Large intestine (tissue), 3 donors: ENCODE data around the gene TOB2. TPM values are rescaled to one million over a fixed set of nuclear protein-coding genes. Genes with fewer than 3 reads are reported as not detected.
A peak's percentile ranks its signal among the peaks of the same experiment; 100 is the strongest.

Experiments
- DNase-seq, 2 donors: peaks; one replicate each; pipeline versions ENCODE4 v3.0.0 to v3.0.0-alpha.2; 2013
- H3K27ac ChIP-seq: one replicate; pipeline ENCODE4 v1.5.1; 2013; ENCODE audit warnings: low read length
- H3K27me3 ChIP-seq: 2 replicates; pipeline ENCODE4 v1.6.1; 2013; ENCODE audit warnings: low read length; ENCODE audit not compliant: control insufficient read depth, insufficient read depth
- H3K36me3 ChIP-seq: 2 replicates; pipeline ENCODE4 v1.6.1; 2013; ENCODE audit warnings: low read length; ENCODE audit not compliant: control insufficient read depth, insufficient read depth
- H3K4me1 ChIP-seq: one replicate; pipeline ENCODE4 v1.6.1; 2013; ENCODE audit warnings: low read length; ENCODE audit not compliant: control insufficient read depth, insufficient read depth
- H3K4me3 ChIP-seq: one replicate; pipeline ENCODE4 v1.5.1; 2013; ENCODE audit warnings: low read length
- H3K9me3 ChIP-seq: one replicate; pipeline ENCODE4 v1.6.1; 2013; ENCODE audit warnings: mild to moderate bottlenecking, low read depth, low read length, moderate library complexity; ENCODE audit not compliant: control insufficient read depth
- WGBS: methylation state at CpG from one replicate; pipeline ENCODE4 v1.1.5; 2013; ENCODE audit warnings: low lambda C conversion rate; ENCODE audit not compliant: insufficient coverage; 5-methylcytosine and 5-hydroxymethylcytosine counted together
- polyA plus RNA-seq: library from polyadenylated mRNA; unstranded; fragments of 120-200 nt; gene quantifications from one replicate; pipeline ENCODE4 v1.2.1, GENCODE V29; 2013

The TOB2 gene
- polyA plus RNA-seq, 1 donor = 63.2 TPM

DNA sequence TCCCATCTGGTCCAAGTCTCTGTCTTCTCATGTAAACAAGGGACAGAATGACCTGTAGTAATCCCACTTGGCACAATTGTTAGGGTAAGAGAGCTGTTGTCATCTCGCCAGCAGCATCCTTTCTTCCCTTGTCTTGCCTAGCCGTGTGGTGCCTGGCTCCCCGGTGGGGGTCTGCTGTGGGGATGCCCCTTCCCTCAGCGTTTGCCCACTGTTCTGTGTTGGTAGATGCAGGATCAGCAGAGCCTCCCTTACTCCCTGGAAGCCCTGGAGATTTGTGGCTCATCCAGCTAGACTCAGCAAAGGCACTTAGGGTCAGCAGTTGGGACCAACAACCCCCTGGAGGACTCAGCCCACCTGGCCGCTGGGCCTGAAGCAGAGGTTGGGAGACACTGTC is 35.3 kb upstream of the TOB2 start:
- no peaks in the 10 kb centered on the region for H3K27me3 ChIP-seq
- no peak overlapping the region for H3K4me3 ChIP-seq
- no peaks in the 10 kb centered on the region for H3K9me3 ChIP-seq
- H3K36me3 ChIP-seq = peaks cover 32% of the 10 kb centered on the region
- peaks cover 40% of the 10 kb centered on the region for H3K4me1 ChIP-seq
- WGBS = no CpG with 5 or more reads among the region's 5 CpGs
- H3K27ac ChIP-seq = no peak overlapping the region
- no peak for DNase-seq

DNA sequence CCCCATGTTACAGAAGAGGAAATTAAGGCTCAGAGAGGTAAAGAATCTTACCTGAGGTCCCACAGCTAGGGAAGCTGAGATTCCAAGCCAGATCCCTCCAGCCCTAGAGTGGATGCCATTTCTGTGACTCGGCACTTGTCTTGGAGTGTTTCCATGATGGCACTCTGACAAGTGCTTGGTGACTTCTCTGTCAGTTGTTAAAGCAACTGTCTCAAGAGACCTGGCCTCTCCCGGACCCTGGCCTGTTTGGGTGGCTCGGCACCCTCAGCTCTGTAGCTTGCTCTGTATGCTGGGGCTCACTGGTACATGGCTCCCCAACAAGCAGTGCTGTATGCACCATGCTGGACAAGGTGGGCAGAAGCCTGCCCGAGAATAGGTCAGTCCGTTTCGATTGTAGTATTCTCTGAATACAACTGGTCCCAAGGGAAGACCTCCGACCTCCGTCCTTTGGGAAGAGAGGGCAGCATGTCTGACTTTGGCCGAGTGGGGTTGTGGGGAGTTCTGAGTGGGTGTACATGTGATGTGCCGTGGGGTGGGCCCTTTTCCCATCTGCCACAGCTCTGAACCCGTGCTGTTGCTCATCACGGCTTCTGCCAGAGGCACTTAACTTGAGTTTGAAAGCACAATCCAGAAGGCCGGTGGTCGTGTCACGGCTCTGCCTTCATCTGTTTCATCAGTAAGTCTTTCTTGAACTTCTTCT is 34.7 kb upstream of the TOB2 start:
- peaks cover 32% of the 10 kb centered on the region for H3K36me3 ChIP-seq
- no peak overlapping the region for H3K4me3 ChIP-seq
- no CpG with 5 or more reads among the region's 15 CpGs for WGBS
- H3K27ac ChIP-seq = no peak overlapping the region
- H3K9me3 ChIP-seq = no peaks in the 10 kb centered on the region
- no peaks in the 10 kb centered on the region for H3K27me3 ChIP-seq
- H3K4me1 ChIP-seq = peaks cover 37% of the 10 kb centered on the region
- DNase-seq = no peak

DNA sequence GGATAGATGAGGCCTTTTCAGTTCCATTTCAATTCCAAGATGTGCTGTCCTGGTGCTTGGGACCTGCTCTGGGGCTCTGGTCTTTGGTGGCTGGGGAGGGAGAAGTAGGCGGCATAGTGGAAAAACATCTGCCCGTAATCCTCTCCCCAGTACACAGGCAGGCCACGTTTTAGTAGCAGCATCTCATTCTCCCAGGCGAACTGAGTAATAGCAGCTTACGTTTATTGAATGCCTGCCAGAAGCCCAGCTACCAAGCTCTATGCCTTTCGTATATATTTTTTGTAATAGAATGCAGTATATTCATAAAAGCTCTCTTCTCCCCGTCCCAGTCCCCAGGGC is 33.8 kb upstream of the TOB2 start:
- peaks cover 35% of the 10 kb centered on the region for H3K4me1 ChIP-seq
- H3K27ac ChIP-seq = peak overlapping the region; percentile 14
- H3K4me3 ChIP-seq = no peak overlapping the region
- H3K9me3 ChIP-seq = no peaks in the 10 kb centered on the region
- H3K27me3 ChIP-seq = no peaks in the 10 kb centered on the region
- no peak for DNase-seq
- H3K36me3 ChIP-seq = peaks cover 32% of the 10 kb centered on the region
- 78% methylated on average over 1 of the region's 7 CpGs for WGBS

DNA sequence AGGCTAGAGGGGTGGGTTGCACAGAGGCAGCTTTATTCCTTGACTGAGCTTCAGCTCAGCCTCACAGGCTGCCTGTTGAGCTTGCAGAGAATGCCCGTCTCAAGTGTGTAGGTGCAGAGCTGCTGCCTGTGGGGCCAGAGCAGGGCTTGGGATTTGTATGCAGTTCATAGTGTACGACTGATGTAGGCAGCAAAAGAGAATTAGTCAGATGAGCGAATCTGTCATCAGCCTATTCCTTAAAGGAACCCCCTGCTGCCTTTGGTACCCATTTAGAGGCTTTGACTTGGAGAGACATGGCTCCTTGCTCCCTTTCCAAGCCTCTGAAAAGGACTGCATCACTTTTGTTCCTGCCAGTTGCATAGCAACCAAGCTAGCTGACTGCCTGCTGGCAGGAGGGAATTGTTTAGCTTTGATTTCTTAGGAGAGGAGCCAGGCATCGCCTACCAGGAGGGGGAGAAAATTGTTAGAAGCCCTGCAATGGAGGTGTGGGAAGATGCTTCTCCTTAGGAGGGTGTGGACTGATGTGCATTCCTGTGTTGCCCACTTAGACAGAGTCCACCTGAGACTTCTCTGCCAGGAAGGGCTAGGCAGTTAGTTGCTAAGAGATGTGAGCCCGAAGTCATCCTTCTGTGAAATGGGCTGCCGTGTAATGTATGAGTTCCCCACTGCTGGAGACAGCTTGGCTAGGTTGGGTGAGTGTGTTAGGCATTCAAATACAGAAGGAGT is 33.2 kb upstream of the TOB2 start:
- DNase-seq = no peak
- Histone ChIP-seq H3K4me1 (peaks cover 36% of the 10 kb centered on the region), H3K27ac (peak overlapping the region; percentile 14), H3K4me3 (no peak overlapping the region), H3K36me3 (peaks cover 32% of the 10 kb centered on the region), H3K9me3 (no peaks in the 10 kb centered on the region), H3K27me3 (no peaks in the 10 kb centered on the region)
- WGBS = 86% methylated on average over 1 of the region's 6 CpGs

DNA sequence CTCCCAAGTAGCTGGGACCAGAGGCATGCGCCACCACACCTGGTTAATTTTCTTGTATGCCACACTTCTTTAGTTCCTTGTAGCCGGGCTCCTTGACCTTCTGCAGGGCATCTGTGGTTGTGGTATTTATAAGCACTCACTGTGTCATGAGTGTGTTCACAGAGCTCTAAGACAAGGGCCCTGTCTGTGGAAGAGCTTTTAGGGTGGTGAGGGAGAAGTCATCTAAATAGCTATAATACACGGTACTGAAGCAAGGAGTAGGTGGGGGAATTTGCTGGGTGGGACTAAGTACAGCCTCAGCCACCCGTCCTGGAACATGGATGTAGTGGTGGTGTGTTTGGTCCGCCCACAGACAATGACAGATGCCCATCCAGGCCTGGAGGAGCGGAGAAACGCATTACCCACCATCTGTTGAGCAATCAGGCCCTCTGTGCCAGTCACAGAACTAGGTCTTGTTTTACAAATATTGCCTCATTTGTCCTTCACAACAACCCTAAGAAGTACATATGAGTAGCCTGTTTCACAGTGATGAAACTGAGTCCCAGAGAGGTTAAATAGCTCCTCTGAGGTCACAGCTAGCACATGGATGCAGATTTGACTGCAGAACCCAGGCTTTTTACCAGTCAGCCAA is 32.4 kb upstream of the TOB2 start:
- Histone ChIP-seq H3K4me3 (no peak overlapping the region), H3K27me3 (no peaks in the 10 kb centered on the region), H3K9me3 (no peaks in the 10 kb centered on the region), H3K4me1 (peaks cover 29% of the 10 kb centered on the region), H3K36me3 (peaks cover 32% of the 10 kb centered on the region), H3K27ac (peak overlapping the region; percentile 3)
- WGBS = no CpG with 5 or more reads among the region's 7 CpGs
- no peak for DNase-seq

DNA sequence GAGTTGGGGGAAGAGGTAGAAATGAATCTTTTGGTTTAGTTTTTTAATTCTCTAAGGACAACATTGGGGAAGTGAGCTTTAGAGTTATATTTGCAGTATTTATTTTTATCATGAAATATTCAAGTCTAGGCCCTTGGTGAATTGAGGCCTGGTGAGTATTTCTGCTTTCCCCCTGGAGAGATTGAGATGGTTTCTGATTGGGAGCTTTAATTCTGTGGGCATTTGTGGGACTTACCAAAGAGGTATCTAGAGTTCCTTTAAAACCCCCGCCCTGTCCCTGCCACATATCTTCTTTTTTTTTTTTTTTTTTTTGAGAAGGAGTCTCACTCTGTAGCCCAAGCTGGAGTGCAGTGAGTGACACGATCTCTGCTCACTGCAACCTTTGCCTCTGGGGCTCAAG is 31.9 kb upstream of the TOB2 start:
- Histone ChIP-seq H3K27ac (peak overlapping the region; percentile 3), H3K4me1 (peaks cover 32% of the 10 kb centered on the region), H3K4me3 (no peak overlapping the region), H3K27me3 (no peaks in the 10 kb centered on the region), H3K36me3 (peaks cover 32% of the 10 kb centered on the region), H3K9me3 (no peaks in the 10 kb centered on the region)
- WGBS = no CpG with 5 or more reads among the region's 2 CpGs
- DNase-seq = no peak

DNA sequence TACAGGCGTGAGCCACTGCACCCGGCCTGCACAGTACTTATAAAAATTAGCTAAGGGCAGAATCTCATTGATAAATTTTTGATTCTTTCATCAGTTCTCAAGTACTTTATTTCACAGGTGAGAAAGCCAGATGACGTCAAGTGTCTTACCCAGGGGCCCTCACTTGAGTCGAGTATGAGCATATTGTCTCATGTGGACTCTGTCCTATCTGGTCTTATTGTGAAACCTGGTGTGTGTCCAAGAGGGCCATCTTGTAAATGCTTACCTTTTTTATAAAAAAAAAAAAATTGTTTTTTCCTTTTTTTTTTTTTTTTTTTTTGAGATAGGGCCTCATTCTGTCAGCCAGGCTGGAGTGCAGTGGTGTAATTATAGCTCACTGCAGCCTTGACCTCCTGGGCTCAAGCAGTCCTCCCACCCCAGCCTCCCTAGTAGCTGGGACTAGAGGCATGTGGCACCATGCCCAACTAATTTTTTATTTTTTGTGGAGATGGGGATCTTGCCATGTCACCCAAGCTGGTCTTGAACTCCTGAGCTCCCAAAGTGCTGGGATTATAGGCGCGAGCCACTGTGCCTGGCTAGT is 28.4 kb upstream of the TOB2 start:
- no peaks in the 10 kb centered on the region for H3K27me3 ChIP-seq
- H3K4me1 ChIP-seq = peaks cover 51% of the 10 kb centered on the region
- peak overlapping the region; percentile 98 for H3K27ac ChIP-seq
- H3K36me3 ChIP-seq = peaks cover 31% of the 10 kb centered on the region
- DNase-seq = peak; percentile 87 to 92
- WGBS = no CpG with 5 or more reads among the region's 6 CpGs
- H3K4me3 ChIP-seq = no peak overlapping the region
- no peaks in the 10 kb centered on the region for H3K9me3 ChIP-seq

DNA sequence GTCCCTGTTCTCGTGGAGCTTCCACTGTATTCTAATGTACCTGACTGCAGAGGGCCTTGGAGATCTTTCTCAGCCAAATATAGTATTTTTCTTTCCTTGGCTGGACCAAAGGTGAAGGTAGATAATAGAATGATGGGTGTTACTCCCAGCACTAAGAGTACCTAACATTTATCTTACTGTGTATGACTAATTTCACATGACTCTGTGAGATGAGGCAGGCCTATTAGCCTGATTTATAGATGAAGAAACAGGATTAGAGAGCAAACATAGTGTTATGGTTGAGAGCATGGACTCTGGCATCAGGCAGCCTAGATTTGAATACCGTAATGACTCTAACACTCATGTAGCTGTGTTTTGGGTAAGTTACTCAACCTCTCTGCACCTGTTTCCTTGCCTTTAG is 25.0 kb upstream of the TOB2 start:
- Histone ChIP-seq H3K4me3 (no peak overlapping the region), H3K27me3 (no peaks in the 10 kb centered on the region), H3K9me3 (peaks cover 2% of the 10 kb centered on the region), H3K4me1 (peaks cover 42% of the 10 kb centered on the region), H3K27ac (peak overlapping the region; percentile 96), H3K36me3 (peaks cover 22% of the 10 kb centered on the region)
- peak; percentile 81 to 92 for DNase-seq
- WGBS = no CpG with 5 or more reads among the region's 2 CpGs

DNA sequence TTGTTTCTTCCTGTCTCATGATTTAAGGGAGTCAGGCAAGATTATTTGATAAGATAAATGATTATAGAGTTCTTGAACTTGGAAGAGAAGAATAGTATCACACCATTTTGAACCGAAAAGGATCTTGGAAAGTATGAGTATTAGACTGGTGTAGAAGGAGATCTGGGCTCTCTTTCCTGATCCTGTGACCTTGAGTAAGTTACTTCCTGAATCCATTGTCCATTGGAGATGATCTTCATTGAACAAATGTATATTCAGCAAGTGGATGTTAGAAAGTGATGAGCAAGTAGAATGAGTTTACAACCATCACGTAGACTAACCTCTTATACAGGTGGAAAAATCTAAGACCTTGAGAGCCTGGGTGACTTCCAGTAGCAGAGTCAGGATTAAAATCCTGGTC is 24.3 kb upstream of the TOB2 start:
- H3K36me3 ChIP-seq = peaks cover 28% of the 10 kb centered on the region
- H3K9me3 ChIP-seq = peaks cover 2% of the 10 kb centered on the region
- peak in 1 of 2 donors; percentile 51 for DNase-seq
- WGBS = 100% methylated on average over 2 of the region's 2 CpGs
- H3K27me3 ChIP-seq = no peaks in the 10 kb centered on the region
- no peak overlapping the region for H3K4me3 ChIP-seq
- peaks cover 39% of the 10 kb centered on the region for H3K4me1 ChIP-seq
- H3K27ac ChIP-seq = peak overlapping the region; percentile 96

DNA sequence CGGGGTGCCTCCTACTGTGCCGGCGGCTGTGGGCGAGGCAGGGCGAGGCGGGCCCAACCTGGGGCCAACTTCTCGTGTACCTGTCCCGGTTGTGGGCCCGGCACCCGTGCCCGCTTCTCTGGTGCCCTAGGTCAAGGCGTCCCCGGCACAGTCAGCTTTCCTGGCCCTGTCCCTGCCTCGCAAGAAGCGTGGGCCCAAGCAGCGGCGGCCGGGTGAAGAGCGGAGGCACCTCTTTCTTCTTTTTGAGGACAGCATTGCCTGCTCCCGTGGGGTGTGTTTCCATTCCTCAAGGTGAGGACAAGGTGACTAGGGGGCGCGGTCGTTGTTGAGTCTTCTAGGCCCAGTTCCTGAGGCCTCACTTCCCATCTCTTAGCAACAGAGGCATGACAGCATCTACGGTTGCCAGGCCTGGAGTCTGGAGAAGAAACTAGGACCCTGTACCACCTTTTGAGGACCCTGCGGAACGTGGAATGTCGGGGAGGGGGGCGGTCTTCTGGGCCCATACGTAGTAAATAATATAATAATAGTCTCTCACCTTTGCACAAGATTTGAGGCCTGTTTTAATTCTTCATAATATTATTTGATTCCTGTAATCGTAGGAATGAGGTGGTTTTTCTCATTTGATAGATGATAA is 22.7 kb upstream of the TOB2 start:
- peak overlapping the region; percentile 96 for H3K27ac ChIP-seq
- H3K9me3 ChIP-seq = peaks cover 2% of the 10 kb centered on the region
- peak overlapping the region; percentile 94 for H3K4me3 ChIP-seq
- no peaks in the 10 kb centered on the region for H3K27me3 ChIP-seq
- peaks cover 34% of the 10 kb centered on the region for H3K4me1 ChIP-seq
- H3K36me3 ChIP-seq = peaks cover 39% of the 10 kb centered on the region
- 17% methylated on average over 1 of the region's 30 CpGs for WGBS
- peak in 1 of 2 donors; percentile 81 for DNase-seq
